ENCODE results near the gene ZNF865. TPM values are rescaled to one million over a fixed set of nuclear protein-coding genes. Genes with fewer than 3 reads are reported as not detected.

ZNF865 gene
- total and polyA plus RNA-seq, 10 of the 15 experiments (the other 5 are each of a cell fraction or from before 2014, with no cell fraction given): 0.02 to 18.3 (median 0.90) TPM

DNA sequence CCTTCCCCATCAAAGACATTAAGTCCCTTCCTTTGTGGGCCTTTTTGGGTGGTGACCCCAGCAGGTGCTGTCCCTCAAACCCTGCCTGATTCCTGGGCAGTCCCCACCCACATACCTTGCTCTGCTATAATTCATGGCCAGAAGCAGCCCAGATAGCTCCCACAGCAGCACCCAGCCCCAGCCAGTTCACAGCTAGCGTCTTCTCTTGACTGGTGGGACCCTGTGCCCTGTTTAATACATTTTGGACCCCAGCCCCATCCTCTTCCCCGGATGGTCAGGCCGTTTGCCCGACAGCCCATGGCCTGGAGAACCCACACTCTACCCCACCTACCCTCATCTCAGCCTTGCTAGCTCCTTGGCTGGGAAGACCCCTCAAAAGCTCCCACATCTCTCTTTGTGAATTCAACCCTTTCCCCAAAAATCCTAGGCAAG, 44.7 kb downstream of the ZNF865 start (continued):
- TF ChIP-seq, protein P1, sequence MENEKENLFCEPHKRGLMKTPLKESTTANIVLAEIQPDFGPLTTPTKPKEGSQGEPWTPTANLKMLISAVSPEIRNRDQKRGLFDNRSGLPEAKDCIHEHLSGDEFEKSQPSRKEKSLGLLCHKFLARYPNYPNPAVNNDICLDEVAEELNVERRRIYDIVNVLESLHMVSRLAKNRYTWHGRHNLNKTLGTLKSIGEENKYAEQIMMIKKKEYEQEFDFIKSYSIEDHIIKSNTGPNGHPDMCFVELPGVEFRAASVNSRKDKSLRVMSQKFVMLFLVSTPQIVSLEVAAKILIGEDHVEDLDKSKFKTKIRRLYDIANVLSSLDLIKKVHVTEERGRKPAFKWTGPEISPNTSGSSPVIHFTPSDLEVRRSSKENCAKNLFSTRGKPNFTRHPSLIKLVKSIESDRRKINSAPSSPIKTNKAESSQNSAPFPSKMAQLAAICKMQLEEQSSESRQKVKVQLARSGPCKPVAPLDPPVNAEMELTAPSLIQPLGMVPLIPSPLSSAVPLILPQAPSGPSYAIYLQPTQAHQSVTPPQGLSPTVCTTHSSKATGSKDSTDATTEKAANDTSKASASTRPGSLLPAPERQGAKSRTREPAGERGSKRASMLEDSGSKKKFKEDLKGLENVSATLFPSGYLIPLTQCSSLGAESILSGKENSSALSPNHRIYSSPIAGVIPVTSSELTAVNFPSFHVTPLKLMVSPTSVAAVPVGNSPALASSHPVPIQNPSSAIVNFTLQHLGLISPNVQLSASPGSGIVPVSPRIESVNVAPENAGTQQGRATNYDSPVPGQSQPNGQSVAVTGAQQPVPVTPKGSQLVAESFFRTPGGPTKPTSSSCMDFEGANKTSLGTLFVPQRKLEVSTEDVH (IDR thresholded peaks at IDR 0.05; ENCODE audit: low read depth, partially characterized antibody): no peak
- no peak for TF ChIP-seq NR2C1 (IDR thresholded peaks at IDR 0.05)
- no peak for TF ChIP-seq NFYB (IDR thresholded peaks at IDR 0.05; ENCODE audit: insufficient read depth, low read depth, low read length)
- TF ChIP-seq PML (IDR thresholded peaks at IDR 0.05; ENCODE audit: low read length): no peak
- TF ChIP-seq CBFB (IDR thresholded peaks at IDR 0.05; ENCODE audit: low read depth): no peak
- TF ChIP-seq YBX1 (IDR thresholded peaks at IDR 0.05): no peak
- TF ChIP-seq, protein P2, sequence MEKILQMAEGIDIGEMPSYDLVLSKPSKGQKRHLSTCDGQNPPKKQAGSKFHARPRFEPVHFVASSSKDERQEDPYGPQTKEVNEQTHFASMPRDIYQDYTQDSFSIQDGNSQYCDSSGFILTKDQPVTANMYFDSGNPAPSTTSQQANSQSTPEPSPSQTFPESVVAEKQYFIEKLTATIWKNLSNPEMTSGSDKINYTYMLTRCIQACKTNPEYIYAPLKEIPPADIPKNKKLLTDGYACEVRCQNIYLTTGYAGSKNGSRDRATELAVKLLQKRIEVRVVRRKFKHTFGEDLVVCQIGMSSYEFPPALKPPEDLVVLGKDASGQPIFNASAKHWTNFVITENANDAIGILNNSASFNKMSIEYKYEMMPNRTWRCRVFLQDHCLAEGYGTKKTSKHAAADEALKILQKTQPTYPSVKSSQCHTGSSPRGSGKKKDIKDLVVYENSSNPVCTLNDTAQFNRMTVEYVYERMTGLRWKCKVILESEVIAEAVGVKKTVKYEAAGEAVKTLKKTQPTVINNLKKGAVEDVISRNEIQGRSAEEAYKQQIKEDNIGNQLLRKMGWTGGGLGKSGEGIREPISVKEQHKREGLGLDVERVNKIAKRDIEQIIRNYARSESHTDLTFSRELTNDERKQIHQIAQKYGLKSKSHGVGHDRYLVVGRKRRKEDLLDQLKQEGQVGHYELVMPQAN (conservative IDR thresholded peaks at IDR 0.05): no peak
- no peak for TF ChIP-seq ZNF622 (IDR thresholded peaks at IDR 0.05)
- TF ChIP-seq KDM1A (IDR thresholded peaks at IDR 0.05; ENCODE audit: borderline replicate concordance): no peak
- no peak for TF ChIP-seq SPI1 (IDR thresholded peaks at IDR 0.05; ENCODE audit: borderline replicate concordance, insufficient read depth, low read depth, low read length)
- TF ChIP-seq MEF2A (IDR thresholded peaks at IDR 0.05; ENCODE audit: insufficient read depth, low read depth, low read length): no peak
